HG02870 (cell line): Measurements from ENCODE around the gene RYR2.
"Not testable (repeated sequence)": the region's sequence is repeated elsewhere in the genome, so short reads cannot be mapped to it uniquely, and the experiment has no call there.

ENCODE experiments used
- ATAC-seq: cut with Tn5 transposase; IDR thresholded peaks from one replicate; pipeline ENCODE4 v1.9.1; 2021; ENCODE audit warnings: mild to moderate bottlenecking, moderate library complexity; ENCODE audit not compliant: unreplicated experiment

RYR2 gene

GRCh38 chr1:237071641-237072420 lies 29.8 kb downstream of the RYR2 start:
- no peak for ATAC-seq

DNA sequence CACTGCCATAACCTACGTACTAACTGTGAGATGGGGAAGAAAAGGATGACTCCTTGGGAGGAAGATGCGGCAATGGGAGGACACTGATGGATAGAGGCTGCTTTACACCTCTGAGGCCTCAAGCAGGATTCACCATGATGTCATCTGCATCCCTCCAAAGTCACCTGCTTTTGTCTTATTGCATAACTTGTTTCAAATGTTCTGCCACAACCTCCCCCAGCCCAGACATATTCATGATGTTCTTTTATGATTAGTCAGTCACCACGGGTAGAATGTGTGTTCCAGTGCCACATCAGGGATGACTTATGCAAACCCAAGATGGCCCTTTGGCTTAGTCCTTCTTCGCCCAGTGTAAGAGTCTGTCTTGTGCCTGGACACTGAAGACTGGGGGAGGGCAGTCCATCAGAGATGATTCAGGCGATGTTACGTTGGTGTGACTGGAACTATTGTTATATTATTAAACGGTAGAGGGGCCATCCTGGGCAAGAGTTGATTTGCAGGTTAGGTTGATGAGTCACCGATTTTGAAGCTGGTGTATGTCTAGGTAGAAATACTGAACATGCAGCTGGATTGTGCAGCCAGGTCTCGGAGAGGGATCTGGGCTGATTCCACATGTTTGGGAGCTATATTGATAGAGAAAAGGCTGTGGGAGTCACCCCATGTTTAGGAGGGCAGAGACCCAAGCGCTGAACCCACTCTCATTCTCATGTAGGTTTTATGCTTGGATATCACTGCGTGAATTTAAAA lies 32.6 kb downstream of the RYR2 start:
- ATAC-seq = no peak

GRCh38 chr1:237084341-237085077 lies 42.5 kb downstream of the RYR2 start:
- ATAC-seq = no peak

GRCh38 chr1:237091691-237092090 lies 49.7 kb downstream of the RYR2 start:
- ATAC-seq = no peak

GRCh38 chr1:237093691-237094090 lies 51.7 kb downstream of the RYR2 start:
- ATAC-seq = no peak

DNA sequence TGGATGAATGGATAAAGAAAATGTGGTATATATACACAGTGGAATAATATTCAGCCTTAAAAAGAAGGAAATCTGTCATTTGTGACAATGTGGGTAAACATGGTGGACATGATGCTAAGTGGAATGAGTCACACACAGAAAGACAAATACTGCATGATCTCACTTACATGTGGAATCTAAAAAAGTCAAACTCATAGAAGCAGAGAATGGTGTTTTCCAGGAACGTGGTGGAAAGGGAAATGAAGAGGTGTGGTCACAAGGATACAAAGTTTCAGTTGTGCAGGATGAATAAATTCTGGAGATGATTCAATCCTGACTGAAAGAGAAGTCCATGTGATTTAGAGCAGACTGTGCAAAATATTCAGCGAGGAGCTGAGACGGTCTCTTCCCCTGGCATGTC lies 56.6 kb downstream of the RYR2 start:
- no peak for ATAC-seq

DNA sequence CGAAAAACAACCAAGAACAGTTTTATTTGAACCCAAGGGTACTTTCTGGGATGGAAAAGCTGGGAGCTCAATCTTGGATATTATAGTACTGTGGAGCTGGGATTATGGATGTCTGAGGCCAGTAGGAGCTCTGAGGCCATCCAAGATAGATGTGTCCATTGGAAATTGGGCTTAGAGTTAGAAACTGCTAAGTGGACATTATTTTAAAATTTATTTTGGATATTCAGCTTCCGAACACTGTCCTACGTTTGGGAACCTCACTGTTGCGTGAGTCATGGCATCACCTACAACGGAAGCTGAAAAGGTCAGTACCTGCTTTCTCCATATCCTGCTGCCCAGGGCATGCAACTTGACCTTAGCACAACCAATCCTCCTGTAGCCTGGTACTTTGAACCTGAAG lies 61.0 kb downstream of the RYR2 start:
- ATAC-seq = no peak

- ATAC-seq = no peak
These were observed 62.1 kb downstream of the RYR2 start for GRCh38 chr1:237104096-237104495.

DNA sequence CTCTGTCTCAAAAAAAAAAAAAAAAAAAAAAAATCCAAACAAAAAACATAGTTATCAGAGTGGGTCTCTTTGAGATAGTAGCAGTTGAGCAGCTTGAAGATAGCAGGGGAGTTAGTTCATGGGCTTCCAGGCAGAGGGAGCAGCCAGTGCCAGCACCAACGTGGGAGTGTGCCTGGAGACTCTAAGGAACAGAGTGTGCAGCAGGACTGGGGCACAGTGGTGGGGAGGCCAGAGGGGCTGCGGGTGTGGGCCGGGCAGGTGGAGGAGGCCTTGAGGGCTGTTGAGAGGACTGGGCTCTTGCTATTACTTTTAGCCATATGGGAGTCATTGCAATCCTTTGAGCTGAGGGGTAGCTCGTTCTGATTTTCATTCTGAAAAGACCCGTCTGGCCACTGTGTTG lies 63.8 kb downstream of the RYR2 start:
- ATAC-seq = no peak

- ATAC-seq = no peak
These were observed 66.5 kb downstream of the RYR2 start for GRCh38 chr1:237108297-237109040.

DNA sequence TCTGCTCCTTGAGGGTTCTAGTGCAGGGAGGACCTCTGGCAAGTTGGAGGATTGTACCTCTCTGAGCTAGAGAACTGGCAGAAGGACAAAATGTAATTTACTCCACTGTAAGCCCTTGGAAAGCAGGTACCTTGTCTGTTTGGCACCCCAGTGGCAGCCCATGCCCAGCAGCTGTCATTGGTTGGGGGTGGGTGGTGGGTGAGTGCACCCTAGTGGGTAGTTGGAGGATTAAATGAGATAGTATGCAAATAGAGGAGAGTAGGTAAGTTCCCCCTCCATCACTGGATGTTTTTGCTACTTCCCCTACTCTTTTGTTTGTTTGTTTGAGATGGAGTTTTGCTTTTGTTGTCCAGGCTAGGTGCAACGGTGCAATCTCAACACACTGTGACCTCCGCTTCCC lies 69.8 kb downstream of the RYR2 start:
- ATAC-seq = no peak

DNA sequence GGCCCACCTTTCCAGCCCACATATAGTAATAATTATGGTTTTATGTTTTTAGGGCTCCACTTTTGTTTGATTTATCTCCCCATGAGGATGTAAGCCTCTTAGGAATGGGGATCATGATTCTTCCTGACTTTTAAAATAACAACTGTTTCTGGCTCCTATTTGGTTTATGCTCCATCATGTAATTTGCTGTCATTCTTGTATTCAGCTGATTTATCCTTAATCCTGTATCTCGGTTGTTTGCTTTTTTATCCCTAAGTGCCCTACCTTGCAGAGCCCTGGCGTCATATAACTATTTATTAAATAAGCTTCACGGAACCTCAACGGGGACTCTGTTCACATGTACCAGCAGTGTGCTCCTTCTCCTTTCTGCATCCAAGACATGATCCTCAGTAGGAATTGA lies 70.7 kb downstream of the RYR2 start:
- no peak for ATAC-seq

GRCh38 chr1:237115035-237115434 lies 73.1 kb downstream of the RYR2 start:
- no peak for ATAC-seq

DNA sequence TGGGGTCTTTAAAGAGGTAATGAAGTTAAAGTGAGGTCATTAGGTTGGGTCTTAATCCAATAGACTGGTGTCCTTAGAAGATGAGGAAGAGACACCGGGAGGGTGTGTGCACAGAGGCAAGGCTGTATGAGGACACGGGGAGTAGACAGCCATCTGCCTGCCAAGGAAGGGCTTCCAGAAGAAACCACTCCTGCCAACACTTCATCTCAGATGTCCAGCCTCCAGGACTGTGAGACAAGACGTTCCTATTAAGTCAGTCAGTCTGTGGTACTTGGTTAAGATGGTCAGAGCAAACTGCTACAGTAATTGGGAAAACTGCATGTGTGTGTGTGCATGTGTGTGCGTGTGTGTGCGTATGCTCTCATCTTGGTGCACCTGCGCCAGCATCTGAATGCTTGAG lies 77.1 kb downstream of the RYR2 start:
- ATAC-seq = no peak

GRCh38 chr1:237120683-237121082 lies 78.7 kb downstream of the RYR2 start:
- ATAC-seq = no peak

DNA sequence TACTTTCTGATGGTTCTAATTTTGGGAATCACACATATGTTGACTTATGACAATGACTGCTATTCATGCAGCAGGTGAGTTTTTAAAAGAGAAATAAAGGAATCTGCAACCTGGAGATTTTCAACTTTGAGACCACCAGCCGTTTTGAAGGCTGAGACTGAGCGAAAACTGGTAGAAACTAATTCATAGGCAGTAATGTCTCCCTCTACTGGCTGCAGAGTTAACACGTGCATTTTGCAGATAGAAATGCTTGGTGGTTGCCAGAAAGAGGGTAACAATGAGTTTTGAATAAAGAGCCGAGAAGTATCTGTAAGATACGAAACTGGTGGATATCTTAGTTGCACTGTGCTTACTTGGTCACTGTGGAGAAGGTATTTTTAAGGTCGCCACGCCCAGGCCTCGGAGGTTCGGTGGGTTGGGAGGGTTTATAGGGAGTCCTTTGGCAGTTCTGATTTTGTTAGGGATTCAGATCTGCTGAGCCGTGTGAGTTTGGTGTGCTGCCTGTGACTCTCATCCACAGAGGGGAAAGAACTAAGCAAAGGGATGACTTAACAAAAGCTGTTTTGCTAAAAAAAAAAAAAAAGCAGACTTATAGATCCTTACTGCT lies 83.0 kb downstream of the RYR2 start:
- no peak for ATAC-seq

DNA sequence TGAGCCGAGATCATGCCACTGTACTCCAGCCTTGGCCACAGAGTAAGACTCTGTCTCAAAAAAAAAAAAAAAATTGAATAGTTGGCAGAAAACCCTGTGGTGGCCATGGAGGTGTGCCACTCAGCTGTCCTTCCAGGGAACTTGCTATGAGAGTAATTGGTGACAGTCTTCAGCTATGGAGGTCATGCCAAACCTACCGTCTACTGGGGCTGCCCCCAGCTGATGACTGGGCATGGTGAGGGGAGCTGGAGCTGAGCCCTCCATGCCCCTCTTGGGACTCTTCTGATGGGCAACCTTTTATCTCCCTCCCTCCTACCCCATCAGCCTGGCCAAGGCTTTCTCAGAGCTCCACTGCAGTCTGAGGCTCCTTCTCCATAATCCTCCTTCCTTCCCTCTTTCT lies 84.2 kb downstream of the RYR2 start:
- ATAC-seq = no peak

- ATAC-seq = not testable (repeated sequence)
These were observed 85.3 kb downstream of the RYR2 start for GRCh38 chr1:237127301-237127700.

DNA sequence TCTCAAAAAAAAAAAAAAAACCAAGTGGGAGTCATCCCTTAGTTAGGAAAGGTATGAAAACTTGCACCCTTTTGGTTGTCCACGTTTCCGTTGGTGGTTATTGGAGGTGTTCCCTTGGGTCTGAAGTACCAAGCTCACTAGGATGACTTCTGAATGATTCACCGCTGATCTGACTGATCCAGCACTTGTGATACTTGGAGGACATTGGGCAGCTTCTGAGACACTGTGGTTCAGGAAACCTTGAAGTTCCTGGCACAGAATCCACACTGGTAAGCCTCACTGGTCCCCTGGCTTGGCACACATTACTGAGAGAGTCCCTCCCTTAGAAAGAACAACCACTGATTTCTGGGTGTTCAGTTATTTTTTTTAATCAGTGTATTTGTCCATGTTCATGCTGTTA lies 91.9 kb downstream of the RYR2 start:
- no peak for ATAC-seq

GRCh38 chr1:237134929-237135328 lies 92.9 kb downstream of the RYR2 start:
- ATAC-seq = no peak

DNA sequence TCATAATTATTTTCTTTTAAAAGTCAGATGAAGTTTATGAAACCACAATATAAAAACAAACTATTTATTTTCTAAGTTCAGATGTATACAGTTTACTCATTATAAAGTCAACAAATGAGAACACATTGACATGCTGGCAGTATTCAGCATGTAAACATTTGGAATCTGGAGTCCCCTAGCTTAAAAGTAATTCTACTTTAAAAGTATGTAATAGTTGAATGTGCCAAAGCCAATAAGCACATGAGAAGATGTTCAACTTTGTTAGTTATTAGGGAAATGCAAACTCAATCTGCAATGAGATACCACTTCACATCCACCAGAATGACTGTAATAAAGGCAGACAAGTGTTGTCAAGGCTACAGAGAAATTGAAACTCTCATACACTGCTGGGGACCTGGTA lies 96.6 kb downstream of the RYR2 start:
- no peak for ATAC-seq
